HG02943 (cell line): Measurements from ENCODE around the gene PTCHD1.

Experiments used
- ATAC-seq: cut with Tn5 transposase; IDR thresholded peaks from one replicate; pipeline ENCODE4 v1.9.1; 2021; ENCODE audit warnings: mild to moderate bottlenecking, low read depth, moderate library complexity; ENCODE audit not compliant: unreplicated experiment

Gene PTCHD1

GRCh38 chrX:23344904-23345271 lies 10.2 kb downstream of the PTCHD1 start:
- ATAC-seq = no peak

GRCh38 chrX:23356189-23356588 lies 21.5 kb downstream of the PTCHD1 start:
- ATAC-seq = no peak

- ATAC-seq = no peak
Measured at GRCh38 chrX:23364416-23364815, 29.8 kb downstream of the PTCHD1 start.

GRCh38 chrX:23365541-23365940 lies 30.9 kb downstream of the PTCHD1 start:
- ATAC-seq = no peak

GRCh38 chrX:23366914-23367313 lies 32.3 kb downstream of the PTCHD1 start:
- no peak for ATAC-seq

DNA sequence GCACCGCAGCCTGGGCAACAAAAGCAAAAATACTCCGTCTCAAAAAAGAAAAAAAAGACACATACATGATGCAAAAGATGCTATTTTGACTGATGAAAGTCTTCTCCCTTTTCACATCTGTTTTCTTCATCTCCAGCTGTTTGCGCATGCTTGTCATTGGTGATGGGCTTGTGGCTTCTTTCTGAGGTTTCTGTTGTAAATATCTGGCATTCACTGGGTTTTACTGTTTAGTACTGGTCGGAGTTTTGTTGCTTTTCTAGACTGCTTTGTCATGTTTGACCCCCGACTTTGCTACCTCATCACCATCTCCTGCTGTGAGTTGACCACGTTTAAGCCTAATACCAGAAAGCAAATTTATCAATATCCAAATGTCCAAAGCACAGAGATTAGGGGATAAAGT lies 34.4 kb downstream of the PTCHD1 start:
- no peak for ATAC-seq

DNA sequence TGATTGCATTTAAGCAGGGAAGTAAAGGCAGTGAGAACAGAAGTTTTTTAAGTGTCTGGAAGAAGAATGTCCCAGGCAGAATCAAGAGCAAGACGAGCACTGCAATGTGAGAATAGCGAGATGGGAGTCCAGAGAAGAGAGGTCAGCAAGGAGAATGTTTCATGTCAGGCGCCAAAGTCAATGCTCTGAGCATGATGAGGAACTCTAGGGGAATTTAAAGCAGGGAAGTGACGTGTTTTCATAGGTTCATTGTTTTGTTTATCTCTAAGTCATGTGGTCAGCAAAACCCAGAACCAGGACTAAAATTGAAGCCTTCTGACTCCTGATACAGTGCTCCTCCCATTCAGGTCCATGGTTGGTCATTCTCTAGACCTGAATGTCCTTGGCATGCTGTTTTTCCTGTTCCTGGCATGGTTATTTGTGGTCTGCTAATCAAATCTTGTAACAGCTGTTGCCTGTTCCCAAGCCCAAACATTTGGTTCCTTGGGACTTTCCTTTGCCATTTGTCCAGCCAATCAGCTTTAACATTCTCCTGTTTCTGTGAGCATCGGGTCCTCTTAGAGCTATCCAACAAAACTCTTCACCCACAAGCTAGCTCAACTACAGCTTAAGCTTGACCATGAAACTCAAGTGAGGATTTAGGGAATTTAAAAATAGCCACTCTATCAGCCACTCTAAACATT lies 37.7 kb downstream of the PTCHD1 start:
- no peak for ATAC-seq

DNA sequence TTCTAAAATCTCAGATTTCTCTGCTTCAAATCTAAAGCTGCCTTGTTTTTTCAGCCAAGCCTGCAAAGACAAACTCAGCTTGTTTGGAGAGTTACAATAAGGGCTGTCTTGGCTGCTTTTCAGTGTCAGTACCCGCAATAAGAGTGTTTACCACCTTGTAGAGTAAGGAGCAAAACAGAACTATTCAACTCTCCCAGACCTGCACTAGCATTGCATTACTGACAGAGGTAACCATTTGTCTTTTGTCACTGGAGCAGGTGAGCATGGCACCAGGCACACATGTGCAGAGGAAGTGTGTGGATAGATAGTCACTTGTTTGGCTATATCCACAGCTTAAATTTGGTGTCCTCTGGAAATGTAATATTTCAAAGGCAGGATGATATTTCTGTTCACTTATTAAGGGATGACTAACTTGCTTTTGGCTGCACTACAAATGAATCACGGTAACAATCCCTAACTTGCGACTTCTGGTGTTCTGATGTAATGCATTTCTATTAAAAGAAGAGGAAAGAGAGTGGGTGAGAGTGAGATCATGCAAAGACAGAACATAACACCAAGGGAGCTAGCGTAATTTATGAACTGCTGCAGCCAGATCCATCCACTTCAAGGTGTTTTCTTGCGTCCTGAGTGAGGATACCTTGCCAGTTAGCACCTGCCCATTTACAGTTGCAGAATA lies 38.6 kb downstream of the PTCHD1 start:
- ATAC-seq = no peak

DNA sequence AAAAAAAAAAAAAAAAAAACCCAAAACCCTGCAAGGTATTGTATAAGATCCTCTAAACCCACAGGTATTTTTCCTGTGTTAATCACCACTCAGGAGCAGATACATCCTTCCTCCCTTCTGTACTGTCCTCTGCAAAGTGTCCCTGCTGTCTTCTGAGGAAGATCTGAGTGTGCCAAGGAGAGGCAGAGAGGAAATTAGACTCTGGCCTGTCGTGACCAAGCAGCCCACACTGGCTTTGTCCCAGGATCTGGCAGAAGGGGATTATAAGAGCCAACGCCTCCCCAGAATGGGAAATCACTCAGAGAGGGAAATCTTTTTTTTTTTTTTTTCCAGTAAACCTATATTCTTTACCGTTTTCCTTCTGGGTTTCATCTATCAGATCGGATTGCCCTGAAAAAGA lies 39.6 kb downstream of the PTCHD1 start:
- no peak for ATAC-seq

- ATAC-seq = no peak
Measured at GRCh38 chrX:23376581-23376980, 41.9 kb downstream of the PTCHD1 start.

GRCh38 chrX:23380581-23380980 lies 45.9 kb downstream of the PTCHD1 start:
- ATAC-seq = no peak

DNA sequence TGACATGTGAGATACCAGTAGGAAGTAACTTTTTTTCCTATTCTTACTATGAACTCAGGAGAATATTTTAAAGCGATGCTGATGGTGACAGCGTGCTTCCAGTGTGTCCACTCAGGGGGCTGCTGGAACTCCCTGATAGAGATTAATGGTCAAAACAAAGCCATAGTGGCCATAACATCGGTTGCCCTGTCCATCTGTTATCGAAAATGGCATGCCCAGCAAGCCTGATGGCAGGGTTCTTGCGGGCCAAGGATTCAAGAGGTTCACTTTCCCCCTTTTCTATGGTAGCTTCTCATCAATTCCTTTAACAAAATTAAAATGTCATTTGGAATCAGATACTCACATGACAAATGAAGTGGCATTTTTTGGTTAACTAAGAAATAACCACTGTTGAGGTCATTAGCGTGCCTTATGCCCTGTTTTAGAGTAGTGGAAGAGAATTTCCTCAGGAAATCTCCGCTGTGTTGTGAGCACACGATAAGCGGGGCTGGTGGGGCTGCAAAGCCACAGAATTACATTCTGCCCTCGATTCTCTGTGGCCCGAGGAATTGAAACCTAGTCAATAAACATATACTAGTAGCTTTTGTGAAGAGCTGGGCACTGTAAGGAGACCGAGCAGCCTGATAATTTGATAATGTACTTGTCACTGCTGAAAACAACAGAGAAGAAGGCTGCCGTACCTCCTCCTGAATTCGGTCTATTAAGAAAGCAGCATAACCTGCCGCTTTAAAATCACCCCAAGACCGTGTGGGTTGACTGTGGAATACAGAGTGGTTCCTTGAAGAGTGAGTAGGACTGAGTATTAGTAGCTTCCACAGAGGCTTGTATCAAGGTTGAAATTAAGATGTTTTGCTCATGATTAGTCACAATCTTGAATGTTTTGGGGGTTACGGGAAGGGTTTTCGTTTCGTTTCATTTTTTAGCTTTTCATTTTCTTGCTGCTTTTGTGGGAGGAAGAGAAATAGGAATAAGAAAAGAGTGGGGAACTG lies 46.7 kb downstream of the PTCHD1 start:
- ATAC-seq = no peak

DNA sequence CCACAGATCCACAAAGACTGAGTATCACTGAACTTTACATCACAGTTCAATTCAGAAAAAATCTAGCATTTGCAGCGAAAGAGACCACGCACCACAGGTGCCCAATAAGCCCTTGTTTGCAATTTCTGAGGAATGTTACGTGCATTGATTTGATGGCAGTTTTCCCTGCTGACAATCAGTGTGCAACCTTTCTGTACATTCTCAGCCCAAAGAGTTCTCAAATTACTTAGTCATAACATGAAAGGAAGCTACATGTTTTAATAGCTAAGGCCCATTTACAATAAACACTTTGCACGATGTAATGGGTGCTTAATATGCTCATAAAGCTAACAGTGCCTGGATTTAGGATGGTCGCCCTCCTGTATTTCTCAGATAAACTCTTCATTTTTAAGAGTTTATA lies 47.9 kb downstream of the PTCHD1 start:
- ATAC-seq = no peak

GRCh38 chrX:23383411-23383810 lies 48.8 kb downstream of the PTCHD1 start:
- ATAC-seq = no peak

DNA sequence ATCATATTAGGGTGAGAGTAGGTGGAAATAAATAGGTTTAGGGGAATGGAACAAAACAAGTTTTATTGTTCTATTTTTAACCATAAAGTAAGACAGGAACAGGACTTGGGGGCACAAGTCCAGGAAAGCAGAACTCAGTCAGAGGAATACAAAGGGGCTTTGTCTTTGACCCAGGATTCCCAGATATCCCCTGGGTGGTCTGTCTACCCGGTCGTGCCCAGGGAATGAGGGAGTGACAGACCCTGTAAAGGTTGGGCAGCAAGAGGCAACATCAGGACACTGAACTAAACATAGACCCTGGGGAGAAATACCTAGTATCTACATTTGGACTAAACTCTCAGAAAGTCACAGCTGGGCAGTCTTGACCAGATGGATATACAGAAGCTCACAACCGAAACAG lies 50.6 kb downstream of the PTCHD1 start:
- ATAC-seq = no peak

DNA sequence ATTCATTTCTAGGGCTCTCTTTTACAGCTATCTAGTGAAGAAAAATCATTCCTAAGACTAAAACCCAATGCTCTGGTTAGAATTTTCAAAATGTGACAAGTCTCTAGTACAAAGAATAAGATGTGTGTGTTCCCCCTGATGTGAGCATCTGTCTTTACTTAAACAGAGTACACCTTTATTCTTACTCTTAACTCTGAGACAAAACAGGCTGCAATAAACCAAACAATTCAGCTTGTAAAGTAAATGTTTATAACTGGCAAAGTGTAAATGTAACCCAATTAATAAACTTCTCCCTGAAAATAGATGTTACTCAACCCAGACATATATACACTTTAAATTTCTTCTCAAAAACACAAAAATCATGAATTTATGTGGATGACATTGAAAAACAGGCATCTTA lies 51.6 kb downstream of the PTCHD1 start:
- ATAC-seq = no peak

DNA sequence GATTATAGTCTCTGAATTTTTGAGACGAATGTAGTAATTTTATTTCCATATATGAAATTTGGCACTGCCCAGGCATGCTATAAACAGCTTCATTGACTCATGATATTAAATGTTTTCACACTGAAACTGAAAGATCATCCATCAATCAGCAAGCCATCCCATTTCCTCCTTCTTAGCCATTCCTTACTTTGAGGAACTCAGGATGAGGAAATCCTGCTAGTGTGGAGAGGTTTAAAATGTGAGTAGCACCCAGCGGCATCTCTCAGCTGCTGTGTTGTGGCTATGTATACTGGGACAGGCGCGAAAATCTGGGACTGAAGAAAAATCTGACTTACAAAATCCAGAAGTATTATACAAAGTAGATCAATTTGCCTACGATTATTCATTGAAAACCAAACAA lies 52.1 kb downstream of the PTCHD1 start:
- ATAC-seq = no peak

- ATAC-seq = no peak
Measured at GRCh38 chrX:23387550-23388184, 53.0 kb downstream of the PTCHD1 start.

DNA sequence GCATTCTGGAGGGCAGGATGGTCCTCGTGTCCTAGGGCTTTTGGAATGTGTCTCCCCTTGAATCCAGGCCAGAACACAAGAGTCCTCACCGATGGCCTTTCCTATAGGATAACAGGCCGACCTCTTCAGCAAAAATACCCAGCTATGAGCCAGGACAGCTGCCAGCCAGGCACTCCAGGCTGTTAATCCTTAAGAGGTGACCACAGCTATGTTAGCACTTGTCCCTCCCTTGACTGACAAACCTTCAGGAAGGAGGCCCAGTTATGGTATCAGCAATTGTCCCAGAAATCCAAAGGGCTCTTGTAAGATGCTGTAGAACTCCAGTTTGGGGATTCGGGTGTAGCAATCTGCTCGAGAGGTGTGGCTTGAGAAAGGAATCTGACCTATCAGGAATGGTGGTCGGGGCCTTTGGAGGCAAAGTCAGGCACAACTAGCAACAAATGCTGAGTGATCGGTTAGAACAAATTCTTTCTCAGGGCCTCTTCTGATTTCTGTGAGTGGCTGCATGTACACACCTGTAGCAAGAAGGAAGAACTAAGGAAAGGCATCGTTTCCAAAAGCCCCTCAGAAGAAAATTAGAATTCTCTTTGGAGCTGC lies 54.6 kb downstream of the PTCHD1 start:
- no peak for ATAC-seq

- ATAC-seq = no peak
Measured at GRCh38 chrX:23390979-23391378, 56.3 kb downstream of the PTCHD1 start.
